DND-41 (cell line): ENCODE results near the gene MESP2.

ENCODE experiments used
- ATAC-seq: fragments of 200-7000 bp; cut with Tn5 transposase; 3 replicates; pipeline ENCODE4 v1.9.1; 2021; ENCODE audit warnings: low read depth; ENCODE audit not compliant: insufficient read depth
- DNase-seq: peaks from one replicate; pipeline ENCODE4 v3.0.0-alpha.2; 2020
- H2AFZ ChIP-seq: 2 replicates; pipeline ENCODE4 v1.6.0; 2012; ENCODE audit warnings: low read depth, low read length
- H3K27ac ChIP-seq: 2 replicates; pipeline ENCODE4 v1.5.1; 2012; ENCODE audit warnings: low read length, inconsistent platforms
- H3K27me3 ChIP-seq: fragments of 200-600 bp; sonication (generic); 2 replicates; pipeline ENCODE4 v1.6.0; 2012; ENCODE audit warnings: low read length, mild to moderate bottlenecking, inconsistent platforms; ENCODE audit not compliant: insufficient read depth, poor library complexity
- H3K36me3 ChIP-seq: 2 replicates; pipeline ENCODE4 v1.5.1; 2012; ENCODE audit warnings: low read length, inconsistent platforms; ENCODE audit not compliant: insufficient read depth
- H3K4me1 ChIP-seq: 2 replicates; pipeline ENCODE4 v1.5.1; 2012; ENCODE audit warnings: mild to moderate bottlenecking, low read length; ENCODE audit not compliant: insufficient read depth
- H3K4me2 ChIP-seq: 2 replicates; pipeline ENCODE4 v1.6.0; 2012; ENCODE audit warnings: mild to moderate bottlenecking, moderate library complexity, low read length, inconsistent platforms; ENCODE audit not compliant: insufficient read depth
- H3K4me3 ChIP-seq, 2 experiments: fragments of 200-600 bp in 1 of 2; shearing (Covaris generic) in 1 of 2; 2 replicates each; pipeline ENCODE4 v1.5.1; 2012 to 2016; ENCODE audit warnings: inconsistent platforms in 2 of 2, low read length in 2 of 2, mild to moderate bottlenecking in 2 of 2, low read depth in 1 of 2, moderate library complexity in 1 of 2
- H3K79me2 ChIP-seq: 2 replicates; pipeline ENCODE4 v1.6.0; 2012; ENCODE audit warnings: low read length, inconsistent platforms; ENCODE audit not compliant: insufficient read depth
- H3K9ac ChIP-seq: 2 replicates; pipeline ENCODE4 v1.6.0; 2012; ENCODE audit warnings: low read depth, mild to moderate bottlenecking, inconsistent platforms, low read length, moderate library complexity
- H3K9me3 ChIP-seq: 2 replicates; pipeline ENCODE4 v1.5.1; 2012; ENCODE audit warnings: low read length, moderate library complexity, mild to moderate bottlenecking, inconsistent platforms; ENCODE audit not compliant: insufficient read depth, severe bottlenecking
- H4K20me1 ChIP-seq: 2 replicates; pipeline ENCODE4 v1.6.0; 2012; ENCODE audit warnings: low read length; ENCODE audit not compliant: insufficient read depth
- CTCF ChIP-seq: IDR thresholded peaks from 2 replicates; pipeline ENCODE4 v1.5.1; 2012; ENCODE audit warnings: borderline replicate concordance, low read length, moderate library complexity, mild to moderate bottlenecking; ENCODE audit not compliant: poor library complexity, severe bottlenecking; ENCODE audit errors: extremely low read depth
- EZH2 ChIP-seq: IDR thresholded peaks from 3 replicates; pipeline ENCODE4 v1.6.1; 2012; ENCODE audit warnings: borderline replicate concordance, low read depth, mild to moderate bottlenecking, moderate library complexity, low read length, inconsistent platforms; ENCODE audit not compliant: severe bottlenecking

MESP2 gene

GRCh38 chr15:89776274-89777072 is at the start of gene MESP2:
Gene MESP2 (plus strand): TSS chr15:89776332. CDS start chr15:89776358, 26 bp downstream.
- Histone ChIP-seq H3K4me1 (no peaks in the 10 kb centered on the region), H3K36me3 (no peaks in the 10 kb centered on the region), H3K79me2 (no peaks in the 10 kb centered on the region), H2AFZ (no peak within 1 kb of the TSS), H3K27me3 (no peaks in the 10 kb centered on the region), H3K9ac (no peak within 1 kb of the TSS), H3K9me3 (no peaks in the 10 kb centered on the region), H4K20me1 (no peaks in the 10 kb centered on the region), H3K4me2 (no peak within 1 kb of the TSS), H3K27ac (no peak within 1 kb of the TSS), H3K4me3 (no peak within 1 kb of the TSS)
- ATAC-seq (no peak), DNase-seq (no peak)
- TF ChIP-seq EZH2, result no peak
- no peak for TF ChIP-seq CTCF

GRCh38 chr15:89728254-89728653 is 47.9 kb upstream of the MESP2 start:
- TF ChIP-seq CTCF (no peak), EZH2 (no peak)
- no peak for ATAC-seq
- no peaks in the 10 kb centered on the region for H3K27me3 ChIP-seq

GRCh38 chr15:89731275-89731674 is 44.9 kb upstream of the MESP2 start:
- DNase-seq (no peak), ATAC-seq (no peak)
- no peaks in the 10 kb centered on the region for H3K79me2 ChIP-seq
- TF ChIP-seq EZH2 (no peak), CTCF (no peak)
- no peaks in the 10 kb centered on the region for H3K4me1 ChIP-seq
- H3K9ac ChIP-seq, result no peak overlapping the region
- no peaks in the 10 kb centered on the region for H3K36me3 ChIP-seq
- H3K27me3 ChIP-seq, result peaks cover 8% of the 10 kb centered on the region
- no peak overlapping the region for H3K4me3 ChIP-seq
- no peaks in the 10 kb centered on the region for H4K20me1 ChIP-seq
- H3K9me3 ChIP-seq, result no peaks in the 10 kb centered on the region
- no peak overlapping the region for H2AFZ ChIP-seq
- no peak overlapping the region for H3K4me2 ChIP-seq
- H3K27ac ChIP-seq, result no peak overlapping the region

More at GRCh38 chr15:89728254-89728653, 47.9 kb upstream of the MESP2 start:
- H3K9me3 ChIP-seq, result no peaks in the 10 kb centered on the region
- H3K79me2 ChIP-seq, result no peaks in the 10 kb centered on the region
- H3K36me3 ChIP-seq, result no peaks in the 10 kb centered on the region
- H3K4me1 ChIP-seq, result no peaks in the 10 kb centered on the region
- H3K9ac ChIP-seq, result no peak overlapping the region
- H3K27ac ChIP-seq, result no peak overlapping the region
- no peak overlapping the region for H3K4me3 ChIP-seq
- H3K4me2 ChIP-seq, result no peak overlapping the region
- DNase-seq, result no peak
- H2AFZ ChIP-seq, result no peak overlapping the region
- no peaks in the 10 kb centered on the region for H4K20me1 ChIP-seq
